Thyroid gland (tissue), 4 donors: ENCODE measurements around the gene SH3RF3. TPM values are rescaled to one million over a fixed set of nuclear protein-coding genes. Genes with fewer than 3 reads are reported as not detected.

Experiments
- DNase-seq, 2 donors: peaks; one replicate each; pipeline ENCODE4 v3.0.0-alpha.2; 2019
- H3K27ac ChIP-seq, 3 donors: fragments of 200-600 bp; sonication (generic); 1 replicate in 2 of 3; 2 replicates in 1 of 3; pipeline ENCODE4 v1.5.1; 2016 to 2019; ENCODE audit warnings: mild to moderate bottlenecking in 1 of 3, moderate library complexity in 1 of 3
- H3K27me3 ChIP-seq: fragments of 200-600 bp; sonication (generic); one replicate; pipeline ENCODE4 v1.5.1; 2019
- H3K36me3 ChIP-seq, 2 donors: fragments of 200-600 bp; sonication (generic); one replicate each; pipeline ENCODE4 v1.5.1; 2016 to 2019
- H3K4me1 ChIP-seq, 2 donors: fragments of 200-600 bp; sonication (generic); one replicate each; pipeline ENCODE4 v1.5.1; 2017 to 2019
- H3K4me3 ChIP-seq, 3 donors: fragments of 200-600 bp; sonication (generic); replicated peaks in 1 of 3; 1 replicate in 2 of 3; 2 replicates in 1 of 3; pipeline ENCODE4 v1.5.1; 2016; ENCODE audit warnings: mild to moderate bottlenecking in 1 of 3
- H3K9me3 ChIP-seq: fragments of 200-600 bp; sonication (generic); one replicate; pipeline ENCODE4 v1.5.1; 2017
- POLR2A ChIP-seq, 2 donors: fragments of 450-650 bp; IDR thresholded peaks; one replicate each; pipeline ENCODE4 v1.6.1; 2017; ENCODE audit warnings: antibody characterized with exemption in 2 of 2, mild to moderate bottlenecking in 2 of 2, moderate library complexity in 1 of 2
- WGBS, 2 donors: methylation state at CpG; one replicate each; pipeline ENCODE4 v1.1.5; 2017; 5-methylcytosine and 5-hydroxymethylcytosine counted together
- intact Hi-C: fragments of 100-400 bp; cut with DNase I; formaldehyde crosslinking; loops from one replicate; pipeline ENCODE4 v1.15.1; 2023
- total RNA-seq, 4 donors: library from RNA; depleted of rRNA; stranded (reverse); fragments of >200 nt; gene quantifications; one replicate each; pipeline ENCODE4 v1.2.3, GENCODE V29; 2016
- TF ChIP-seq, protein P1 (sequence below), 6 experiments: fragments of 200-600 bp in 3 of 6; fragments of 450-650 bp in 3 of 6; sonication (generic) in 3 of 6; IDR thresholded peaks; one replicate each; pipeline ENCODE4 v1.5.1; 2016 to 2019; ENCODE audit warnings: antibody characterized with exemption in 6 of 6, mild to moderate bottlenecking in 2 of 6, inconsistent platforms in 1 of 6, moderate library complexity in 1 of 6

SH3RF3 gene
- total RNA-seq, 4 donors from 2014 or later, result 2.1 to 7.4 (median 2.8) TPM

DNA sequence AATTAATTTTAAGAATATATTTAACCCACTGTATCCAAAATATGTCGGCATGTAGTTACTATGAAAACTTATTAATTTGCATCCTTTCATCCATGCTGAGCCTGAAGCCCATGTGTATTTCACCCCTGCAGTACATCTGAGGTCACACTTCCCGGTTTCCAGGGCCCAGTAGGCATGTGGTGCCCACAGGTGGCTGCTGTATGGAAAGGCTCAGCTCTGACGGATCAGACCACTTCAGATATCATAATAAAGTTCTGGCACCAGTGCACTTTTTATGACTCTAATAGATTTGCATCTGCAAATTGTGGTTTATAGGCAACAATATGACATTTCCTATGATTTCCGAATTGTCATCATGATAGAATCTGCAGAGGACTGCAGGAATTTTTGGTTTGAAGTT is 22.5 kb downstream of the SH3RF3 start:
- H3K36me3 ChIP-seq, result no peaks in the 10 kb centered on the region
- 82 to 97% methylated on average over 4 of the region's 4 CpGs for WGBS, 2 donors
- H3K4me3 ChIP-seq, result no peak overlapping the region
- H3K9me3 ChIP-seq, result no peaks in the 10 kb centered on the region
- H3K4me1 ChIP-seq, result peaks cover 0 to 6% of the 10 kb centered on the region in 2 donors
- TF ChIP-seq POLR2A (IDR thresholded peaks at IDR 0.05), result no peak
- TF ChIP-seq, protein P1, sequence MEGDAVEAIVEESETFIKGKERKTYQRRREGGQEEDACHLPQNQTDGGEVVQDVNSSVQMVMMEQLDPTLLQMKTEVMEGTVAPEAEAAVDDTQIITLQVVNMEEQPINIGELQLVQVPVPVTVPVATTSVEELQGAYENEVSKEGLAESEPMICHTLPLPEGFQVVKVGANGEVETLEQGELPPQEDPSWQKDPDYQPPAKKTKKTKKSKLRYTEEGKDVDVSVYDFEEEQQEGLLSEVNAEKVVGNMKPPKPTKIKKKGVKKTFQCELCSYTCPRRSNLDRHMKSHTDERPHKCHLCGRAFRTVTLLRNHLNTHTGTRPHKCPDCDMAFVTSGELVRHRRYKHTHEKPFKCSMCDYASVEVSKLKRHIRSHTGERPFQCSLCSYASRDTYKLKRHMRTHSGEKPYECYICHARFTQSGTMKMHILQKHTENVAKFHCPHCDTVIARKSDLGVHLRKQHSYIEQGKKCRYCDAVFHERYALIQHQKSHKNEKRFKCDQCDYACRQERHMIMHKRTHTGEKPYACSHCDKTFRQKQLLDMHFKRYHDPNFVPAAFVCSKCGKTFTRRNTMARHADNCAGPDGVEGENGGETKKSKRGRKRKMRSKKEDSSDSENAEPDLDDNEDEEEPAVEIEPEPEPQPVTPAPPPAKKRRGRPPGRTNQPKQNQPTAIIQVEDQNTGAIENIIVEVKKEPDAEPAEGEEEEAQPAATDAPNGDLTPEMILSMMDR (IDR thresholded peaks at IDR 0.05), result no peak
- H3K27me3 ChIP-seq, result no peaks in the 10 kb centered on the region
- DNase-seq, result no peak
- intact Hi-C loops, result no loop called here
- no peak overlapping the region for H3K27ac ChIP-seq

DNA sequence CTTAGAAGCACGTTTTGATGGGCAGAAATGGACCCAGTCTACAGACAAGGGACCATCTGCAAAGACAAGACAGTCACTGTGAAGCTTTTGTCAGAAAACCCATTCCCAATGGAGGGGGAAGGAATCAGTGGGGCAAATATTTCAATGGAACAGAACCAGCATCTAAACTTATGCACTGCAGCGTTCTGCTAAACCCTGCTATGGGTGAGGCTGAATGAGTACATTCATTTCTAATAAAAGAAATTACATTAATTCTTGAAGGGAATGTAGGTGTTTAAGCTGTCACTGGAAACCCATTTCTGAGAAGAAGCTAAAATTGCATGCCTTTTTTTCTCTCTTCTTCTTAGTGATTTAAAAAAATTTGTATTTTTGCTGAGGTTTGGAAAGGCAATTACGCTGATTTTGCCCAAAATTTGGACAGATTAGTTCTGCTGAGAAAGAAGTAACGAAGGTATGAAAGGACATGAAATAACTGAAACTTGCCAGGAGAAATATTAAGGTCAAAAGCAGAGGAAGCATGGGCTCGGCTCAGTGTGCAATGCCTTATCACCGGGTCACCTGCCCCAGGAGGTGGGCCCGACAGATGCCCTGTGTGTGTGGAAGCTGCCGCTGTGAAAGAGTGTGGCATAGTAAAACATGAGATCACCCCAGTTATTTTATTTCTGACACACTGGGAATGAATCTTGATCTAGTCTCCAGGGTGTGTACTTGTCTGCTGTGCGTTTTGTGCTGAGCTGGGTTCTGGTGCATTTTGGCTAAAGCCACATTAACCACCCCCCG is 24.2 kb downstream of the SH3RF3 start:
- no peak overlapping the region for H3K27ac ChIP-seq

DNA sequence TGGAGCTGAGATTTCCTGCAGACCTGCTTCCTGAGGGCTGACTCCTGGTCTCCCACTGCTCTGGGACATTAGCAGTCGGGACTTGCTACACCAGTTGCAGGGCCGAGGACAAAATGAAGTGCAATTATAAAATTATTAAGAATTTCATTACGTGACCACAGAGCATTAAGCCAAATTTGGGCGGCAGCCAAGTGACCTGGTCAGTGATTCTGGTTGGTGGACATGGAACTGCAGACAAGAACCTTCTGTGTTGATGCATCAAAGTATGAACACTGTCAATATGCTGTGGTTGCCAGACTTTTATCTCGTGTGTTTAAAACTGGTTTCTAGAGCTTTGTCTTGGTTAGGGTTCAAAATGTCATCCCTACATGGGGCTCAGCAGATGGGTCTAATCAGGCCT is 24.8 kb downstream of the SH3RF3 start:
- Histone ChIP-seq H3K27me3 (no peaks in the 10 kb centered on the region), H3K4me3 (no peak overlapping the region), H3K27ac (no peak overlapping the region), H3K36me3 (no peaks in the 10 kb centered on the region), H3K4me1 (peaks cover 0 to 6% of the 10 kb centered on the region in 2 donors), H3K9me3 (no peaks in the 10 kb centered on the region)
- TF ChIP-seq POLR2A (IDR thresholded peaks at IDR 0.05), result no peak
- TF ChIP-seq, protein P1 (IDR thresholded peaks at IDR 0.05), result no peak
- no peak for DNase-seq
- intact Hi-C loops, result no loop called here
- 86 to 92% methylated on average over 5 of the region's 5 CpGs for WGBS, 2 donors

More for the DNA sequence above, 24.2 kb downstream of the SH3RF3 start:
- TF ChIP-seq POLR2A (IDR thresholded peaks at IDR 0.05), result no peak
- TF ChIP-seq, protein P1 (IDR thresholded peaks at IDR 0.05), result no peak
- no peaks in the 10 kb centered on the region for H3K36me3 ChIP-seq
- 90 to 93% methylated on average over 10 of the region's 10 CpGs for WGBS, 2 donors
- H3K27me3 ChIP-seq, result no peaks in the 10 kb centered on the region
- intact Hi-C loops, result no loop called here
- DNase-seq, result no peak
- H3K4me1 ChIP-seq, result peaks cover 0 to 6% of the 10 kb centered on the region in 2 donors
- no peak overlapping the region for H3K4me3 ChIP-seq
- H3K9me3 ChIP-seq, result no peaks in the 10 kb centered on the region

DNA sequence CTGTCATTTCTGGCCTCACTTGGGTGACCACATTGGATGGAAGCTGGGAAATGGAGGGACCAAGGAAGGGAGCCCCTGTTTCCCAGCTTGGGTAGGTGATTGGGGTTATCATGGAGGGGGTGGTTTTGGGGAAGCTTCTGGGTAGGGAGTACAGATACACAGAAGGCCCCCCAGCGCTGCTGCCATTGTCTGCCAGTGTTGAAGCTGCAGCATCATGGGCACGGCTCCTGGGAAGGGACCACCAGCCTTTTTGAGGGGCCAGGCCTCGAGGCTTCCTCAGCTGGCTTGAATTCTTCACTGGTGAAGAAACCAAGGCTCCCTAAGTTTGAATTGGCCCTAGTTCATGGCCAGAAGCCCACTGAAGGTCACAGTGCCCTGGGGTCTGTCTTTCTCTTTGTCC is 25.2 kb downstream of the SH3RF3 start:
- WGBS, 2 donors, result 92 to 100% methylated on average over 3 of the region's 3 CpGs
- Histone ChIP-seq H3K4me1 (peaks cover 0 to 6% of the 10 kb centered on the region in 2 donors), H3K9me3 (no peaks in the 10 kb centered on the region), H3K4me3 (no peak overlapping the region), H3K27me3 (no peaks in the 10 kb centered on the region), H3K27ac (no peak overlapping the region), H3K36me3 (no peaks in the 10 kb centered on the region)
- DNase-seq, result no peak
- TF ChIP-seq POLR2A (IDR thresholded peaks at IDR 0.05), result no peak
- TF ChIP-seq, protein P1 (IDR thresholded peaks at IDR 0.05), result no peak
- intact Hi-C loops, result no loop called here
